Measurements from ENCODE around the gene AUTS2. TPM values are rescaled to one million over a fixed set of nuclear protein-coding genes. Genes with fewer than 3 reads are reported as not detected.

The AUTS2 gene
- total and polyA plus RNA-seq, 10 of the 15 experiments (the other 5 are each of a cell fraction or from before 2014, with no cell fraction given): 6.4 to 55.6 (median 21.6) TPM

DNA sequence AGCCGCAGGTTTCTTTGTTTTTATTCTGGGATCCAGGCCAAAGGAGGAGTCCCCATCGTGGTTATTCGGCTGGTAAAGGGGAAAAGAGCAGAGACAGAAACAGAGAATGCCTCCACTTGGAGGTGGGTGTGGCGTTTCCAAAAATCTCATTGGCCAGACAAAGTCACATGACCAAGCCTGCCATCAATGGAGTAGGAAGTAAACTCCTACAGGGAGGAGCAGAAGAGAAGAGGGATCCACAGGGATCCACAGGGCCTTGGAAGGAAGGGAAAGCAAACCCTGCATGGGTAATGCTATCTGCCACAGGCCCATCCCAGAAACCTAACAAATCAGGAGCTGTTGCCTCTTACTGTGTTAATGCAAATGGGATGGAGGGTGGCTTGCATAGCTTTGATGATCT lies 1107.9 kb downstream of the AUTS2 start:
- no peak for DNase-seq (ENCODE audit: low read depth, low spot score)
- H3K79me2 ChIP-seq (ENCODE audit: control insufficient read depth, insufficient read depth, low read length): peaks cover 86% of the 10 kb centered on the region
- no peak overlapping the region for H3K4me2 ChIP-seq (ENCODE audit: control insufficient read depth, insufficient read depth)
- peaks cover 3% of the 10 kb centered on the region; the same call in 2 of the 3 replicates for H3K9me3 ChIP-seq (replicated peaks; ENCODE audit: control insufficient read depth, insufficient read depth, low read length)
- no peaks in the 10 kb centered on the region for H4K20me1 ChIP-seq (ENCODE audit: control insufficient read depth, insufficient read depth)
- no peak overlapping the region for H3K9ac ChIP-seq (ENCODE audit: control insufficient read depth, insufficient read depth, low read length)
- ChIA-PET SMC1A (ENCODE audit: uncharacterized antibody, unreplicated experiment) (interaction anchor here (1.9 to 12.6 kb wide), 3 partner anchors 7 to 70 kb away, joined by 4 to 177 read pairs (median 43); no protein-coding TSS in a partner anchor), CTCF (interaction anchor here (6.5 kb wide), 1 partner anchor 9 kb away, joined by 46 read pairs; no protein-coding TSS in a partner anchor), RAD21 (ENCODE audit: unreplicated experiment) (interaction anchor here (1.0 to 2.3 kb wide), 2 partner anchors 8 to 11 kb away, joined by 5 to 7 read pairs; no protein-coding TSS in a partner anchor), POLR2A (interaction anchor here (0.6 kb wide), 1 partner anchor 9 kb away, joined by 4 read pairs; no protein-coding TSS in a partner anchor)
- no peak for FAIRE-seq
- H3K4me3 ChIP-seq: no peak overlapping the region
- no peak for ATAC-seq
- no peak overlapping the region for H2AFZ ChIP-seq (ENCODE audit: control insufficient read depth, low read depth, low read length)
- no TSS peak for BruUV-seq (replicated peaks)
- TF ChIP-seq SMAD1 (IDR thresholded peaks at IDR 0.05; ENCODE audit: low read depth, partially characterized antibody) (no peak), RAD51 (IDR thresholded peaks at IDR 0.05) (peak; percentile 39; the same call in 1 of the 2 replicates)
- 93% methylated on average over 4 of the region's 4 CpGs for WGBS (ENCODE audit: insufficient coverage, insufficient replicate concordance, low lambda C conversion rate, missing lambda C conversion rate)
- H3K36me3 ChIP-seq (ENCODE audit: control insufficient read depth in 2 of 2, insufficient read depth in 2 of 2, low read length in 1 of 2): peaks cover 8 to 19% of the 10 kb centered on the region in 2 experiments
- H3K4me1 ChIP-seq (ENCODE audit: control insufficient read depth, insufficient read depth, low read length): peaks cover 16% of the 10 kb centered on the region
- H3K27ac ChIP-seq (ENCODE audit: control insufficient read depth, insufficient read depth): no peak overlapping the region
- intact Hi-C loops (cut with micrococcal nuclease; ENCODE audit: unreplicated experiment): no loop called here
- H3K27me3 ChIP-seq (replicated peaks in 1 of 2; ENCODE audit: control insufficient read depth in 2 of 2, insufficient read depth in 2 of 2, low read length in 1 of 2): no peaks in the 10 kb centered on the region
- in situ Hi-C loops (cut with MboI): no loop called here

- POLR2A ChIA-PET: interaction anchor here (1.1 kb wide), 1 partner anchor 15 kb away, joined by 6 read pairs; no protein-coding TSS in a partner anchor
- H3K9me3 ChIP-seq (replicated peaks; ENCODE audit: control insufficient read depth, insufficient read depth, low read length): peaks cover 3% of the 10 kb centered on the region; the same call in 2 of the 3 replicates
- H2AFZ ChIP-seq (ENCODE audit: control insufficient read depth, low read depth, low read length): no peak overlapping the region
- in situ Hi-C loops (cut with MboI) (no loop called here), intact Hi-C loops (cut with micrococcal nuclease; ENCODE audit: unreplicated experiment) (no loop called here)
- peaks cover 86% of the 10 kb centered on the region for H3K79me2 ChIP-seq (ENCODE audit: control insufficient read depth, insufficient read depth, low read length)
- H3K36me3 ChIP-seq (ENCODE audit: control insufficient read depth in 2 of 2, insufficient read depth in 2 of 2, low read length in 1 of 2): peaks cover 8 to 19% of the 10 kb centered on the region in 2 experiments
- no peak overlapping the region for H3K4me2 ChIP-seq (ENCODE audit: control insufficient read depth, insufficient read depth)
- RAD21 ChIA-PET (ENCODE audit: unreplicated experiment): interaction anchor here (1.0 to 2.3 kb wide), 4 partner anchors 8 to 70 kb away, joined by 3 to 7 read pairs (median 4); no protein-coding TSS in a partner anchor
- no peak overlapping the region for H3K4me3 ChIP-seq
- CTCF ChIA-PET: interaction anchor here (1.0 to 6.5 kb wide), 2 partner anchors 9 to 32 kb away, joined by 3 to 46 read pairs; no protein-coding TSS in a partner anchor
- H3K9ac ChIP-seq (ENCODE audit: control insufficient read depth, insufficient read depth, low read length): no peak overlapping the region
- H4K20me1 ChIP-seq (ENCODE audit: control insufficient read depth, insufficient read depth): no peaks in the 10 kb centered on the region
- TF ChIP-seq NFYA (IDR thresholded peaks at IDR 0.05; ENCODE audit: borderline replicate concordance, low read depth, low read length) (no peak), CHD4 (IDR thresholded peaks at IDR 0.05) (no peak), BMI1 (IDR thresholded peaks at IDR 0.05; ENCODE audit: borderline replicate concordance) (peak; percentile 89), YY1 (IDR thresholded peaks at IDR 0.05; ENCODE audit: low read depth, low read length) (no peak), NRF1 (conservative IDR thresholded peaks at IDR 0.05; ENCODE audit: low read depth, low read length) (no peak)
- WGBS (ENCODE audit: insufficient coverage, insufficient replicate concordance, low lambda C conversion rate, missing lambda C conversion rate): 56% methylated on average over 3 of the region's 3 CpGs
- peaks cover 16% of the 10 kb centered on the region for H3K4me1 ChIP-seq (ENCODE audit: control insufficient read depth, insufficient read depth, low read length)
- H3K27ac ChIP-seq (ENCODE audit: control insufficient read depth, insufficient read depth): no peak overlapping the region
- ATAC-seq: no peak
- no peak for DNase-seq (ENCODE audit: low read depth, low spot score)
- H3K27me3 ChIP-seq (replicated peaks in 1 of 2; ENCODE audit: control insufficient read depth in 2 of 2, insufficient read depth in 2 of 2, low read length in 1 of 2): no peaks in the 10 kb centered on the region
- SMC1A ChIA-PET (ENCODE audit: uncharacterized antibody, unreplicated experiment): interaction anchor here (1.2 to 12.6 kb wide), 5 partner anchors 8 to 85 kb away, joined by 3 to 177 read pairs (median 4); no protein-coding TSS in a partner anchor
- no peak for FAIRE-seq
- BruUV-seq (replicated peaks): no TSS peak
Observed at GRCh38 chr7:70706698-70707097, 1108.4 kb downstream of the AUTS2 start.

Measured in GM12878 (cell line).